ENCODE data around the gene DHRS3.

- TF ChIP-seq POLR2AphosphoS5 (IDR thresholded peaks at IDR 0.05; ENCODE audit: insufficient read depth, low read depth, low read length) (no peak), EZH2 (IDR thresholded peaks at IDR 0.05; ENCODE audit: borderline replicate concordance, low read depth, low read length, severe bottlenecking) (no peak), GATA2 (IDR thresholded peaks at IDR 0.05; ENCODE audit: insufficient read depth, insufficient read length, low read depth, low read length) (no peak), POLR2A (IDR thresholded peaks at IDR 0.05; ENCODE audit: low read depth, low read length) (no peak), MYC (IDR thresholded peaks at IDR 0.05; ENCODE audit: low read depth, low read length) (no peak)
- TF ChIP-seq, protein P1, sequence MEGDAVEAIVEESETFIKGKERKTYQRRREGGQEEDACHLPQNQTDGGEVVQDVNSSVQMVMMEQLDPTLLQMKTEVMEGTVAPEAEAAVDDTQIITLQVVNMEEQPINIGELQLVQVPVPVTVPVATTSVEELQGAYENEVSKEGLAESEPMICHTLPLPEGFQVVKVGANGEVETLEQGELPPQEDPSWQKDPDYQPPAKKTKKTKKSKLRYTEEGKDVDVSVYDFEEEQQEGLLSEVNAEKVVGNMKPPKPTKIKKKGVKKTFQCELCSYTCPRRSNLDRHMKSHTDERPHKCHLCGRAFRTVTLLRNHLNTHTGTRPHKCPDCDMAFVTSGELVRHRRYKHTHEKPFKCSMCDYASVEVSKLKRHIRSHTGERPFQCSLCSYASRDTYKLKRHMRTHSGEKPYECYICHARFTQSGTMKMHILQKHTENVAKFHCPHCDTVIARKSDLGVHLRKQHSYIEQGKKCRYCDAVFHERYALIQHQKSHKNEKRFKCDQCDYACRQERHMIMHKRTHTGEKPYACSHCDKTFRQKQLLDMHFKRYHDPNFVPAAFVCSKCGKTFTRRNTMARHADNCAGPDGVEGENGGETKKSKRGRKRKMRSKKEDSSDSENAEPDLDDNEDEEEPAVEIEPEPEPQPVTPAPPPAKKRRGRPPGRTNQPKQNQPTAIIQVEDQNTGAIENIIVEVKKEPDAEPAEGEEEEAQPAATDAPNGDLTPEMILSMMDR (IDR thresholded peaks at IDR 0.05; ENCODE audit: extremely low read depth in 1 of 2, insufficient read depth in 1 of 2, low read depth in 1 of 2, low read length in 2 of 2): no peak
These were observed 7.3 kb upstream of the DHRS3 start for GRCh38 chr1:12625276-12625675.
